Measurements from ENCODE around the gene ST7.
"Not testable (repeated sequence)": the region's sequence is repeated elsewhere in the genome, so short reads cannot be mapped to it uniquely, and the experiment has no call there.

The ST7 gene

GRCh38 chr7:117117172-117117571 is 163.9 kb downstream of the ST7 start:
- Histone ChIP-seq H3K9ac (no peak overlapping the region), H3K9me3 (replicated peaks in 1 of 11) (no peaks in the 10 kb centered on the region), H4K20me1 (no peaks in the 10 kb centered on the region), H3K4me2 (no peak overlapping the region), H3K36me3 (no peaks in the 10 kb centered on the region), H3K4me1 (no peaks in the 10 kb centered on the region), H3K27me3 (no peaks in the 10 kb centered on the region), H3K27ac (no peak overlapping the region), H3K4me3 (no peak overlapping the region)
- TF ChIP-seq Cebpa-rat (IDR thresholded peaks at IDR 0.05) = no peak

- Histone ChIP-seq H3K9ac (no peak overlapping the region), H3K27ac (no peak overlapping the region), H4K20me1 (no peaks in the 10 kb centered on the region), H3K4me2 (no peak overlapping the region), H3K27me3 (no peaks in the 10 kb centered on the region), H3K4me1 (no peaks in the 10 kb centered on the region), H3K4me3 (no peak overlapping the region), H3K9me3 (replicated peaks in 1 of 11) (no peaks in the 10 kb centered on the region), H3K36me3 (no peaks in the 10 kb centered on the region)
- TF ChIP-seq Cebpa-rat (IDR thresholded peaks at IDR 0.05) = no peak
These were observed 165.4 kb downstream of the ST7 start for GRCh38 chr7:117118579-117119180.

GRCh38 chr7:117119192-117119924 is 166.1 kb downstream of the ST7 start:
- no peaks in the 10 kb centered on the region for H3K9me3 ChIP-seq (replicated peaks in 1 of 11)
- no peaks in the 10 kb centered on the region for H4K20me1 ChIP-seq
- no peak overlapping the region for H3K4me2 ChIP-seq

GRCh38 chr7:117120321-117120720 is 167.0 kb downstream of the ST7 start:
- not testable (repeated sequence) for H3K36me3 ChIP-seq; H3K9me3 ChIP-seq (replicated peaks in 1 of 11); H3K9ac ChIP-seq; H4K20me1 ChIP-seq; H3K4me2 ChIP-seq; H3K27me3 ChIP-seq; H3K27ac ChIP-seq; H3K4me3 ChIP-seq
- H3K4me1 ChIP-seq = peaks cover 0 to 11% (median 2%) of the 10 kb centered on the region in 10 experiments; a peak in 7 of 20 replicates

More at GRCh38 chr7:117119192-117119924, 166.1 kb downstream of the ST7 start:
- Histone ChIP-seq H3K4me3 (no peak overlapping the region), H3K27ac (no peak overlapping the region), H3K36me3 (no peaks in the 10 kb centered on the region), H3K4me1 (peaks cover 0 to 3% (median 0%) of the 10 kb centered on the region in 10 experiments; a peak in 6 of 20 replicates), H3K27me3 (no peaks in the 10 kb centered on the region), H3K9ac (no peak overlapping the region)
- no peak for TF ChIP-seq Cebpa-rat (IDR thresholded peaks at IDR 0.05)

GRCh38 chr7:117122036-117122435 is 168.7 kb downstream of the ST7 start:
- H4K20me1 ChIP-seq; H3K9me3 ChIP-seq (replicated peaks in 1 of 11); H3K36me3 ChIP-seq; H3K27me3 ChIP-seq; H3K4me3 ChIP-seq; H3K9ac ChIP-seq; H3K27ac ChIP-seq; H3K4me2 ChIP-seq: not testable (repeated sequence)
- H3K4me1 ChIP-seq = peaks cover 0 to 11% (median 2%) of the 10 kb centered on the region in 10 experiments; a peak in 7 of 20 replicates

GRCh38 chr7:117122536-117122935 is 169.2 kb downstream of the ST7 start:
- no peak overlapping the region for H3K9ac ChIP-seq
- no peaks in the 10 kb centered on the region for H3K9me3 ChIP-seq (replicated peaks in 1 of 11)
- no peak overlapping the region for H3K4me3 ChIP-seq
- H3K4me2 ChIP-seq = no peak overlapping the region
- TF ChIP-seq Cebpa-rat (IDR thresholded peaks at IDR 0.05) = no peak
- H3K36me3 ChIP-seq = no peaks in the 10 kb centered on the region
- H3K27me3 ChIP-seq = no peaks in the 10 kb centered on the region
- H3K4me1 ChIP-seq = peaks cover 0 to 11% (median 2%) of the 10 kb centered on the region in 10 experiments; a peak in 7 of 20 replicates
- H4K20me1 ChIP-seq = no peaks in the 10 kb centered on the region
- no peak overlapping the region for H3K27ac ChIP-seq

GRCh38 chr7:117123311-117123926 is 170.1 kb downstream of the ST7 start:
- TF ChIP-seq Cebpa-rat (IDR thresholded peaks at IDR 0.05) = no peak
- Histone ChIP-seq H3K36me3 (no peaks in the 10 kb centered on the region), H4K20me1 (no peaks in the 10 kb centered on the region), H3K4me1 (peaks cover 0 to 11% (median 2%) of the 10 kb centered on the region in 10 experiments; a peak in 7 of 20 replicates), H3K9ac (no peak overlapping the region), H3K27me3 (no peaks in the 10 kb centered on the region), H3K9me3 (replicated peaks in 1 of 11) (no peaks in the 10 kb centered on the region), H3K4me3 (no peak overlapping the region), H3K27ac (no peak overlapping the region), H3K4me2 (no peak overlapping the region)

GRCh38 chr7:117124591-117125220 is 171.4 kb downstream of the ST7 start:
- no peak for TF ChIP-seq Cebpa-rat (IDR thresholded peaks at IDR 0.05)
- Histone ChIP-seq H3K4me3 (no peak overlapping the region), H3K9me3 (replicated peaks in 1 of 11) (no peaks in the 10 kb centered on the region), H3K27me3 (no peaks in the 10 kb centered on the region), H3K4me2 (peak overlapping the region in 3 of 11 experiments; percentile 2 to 67 (median 64); a peak in 5 of 22 replicates), H4K20me1 (no peaks in the 10 kb centered on the region), H3K4me1 (peaks cover 0 to 11% (median 2%) of the 10 kb centered on the region in 10 experiments; a peak in 7 of 20 replicates), H3K27ac (no peak overlapping the region), H3K9ac (no peak overlapping the region), H3K36me3 (no peaks in the 10 kb centered on the region)

- Histone ChIP-seq H3K9ac (no peak overlapping the region), H3K36me3 (no peaks in the 10 kb centered on the region; a peak in 1 of 22 replicates), H3K9me3 (replicated peaks in 1 of 11) (no peaks in the 10 kb centered on the region), H3K4me3 (no peak overlapping the region), H3K27me3 (no peaks in the 10 kb centered on the region), H3K4me1 (peaks cover 0 to 11% (median 2%) of the 10 kb centered on the region in 10 experiments; a peak in 7 of 20 replicates), H3K4me2 (no peak overlapping the region), H4K20me1 (no peaks in the 10 kb centered on the region), H3K27ac (no peak overlapping the region)
- no peak for TF ChIP-seq Cebpa-rat (IDR thresholded peaks at IDR 0.05)
These were observed 173.4 kb downstream of the ST7 start for GRCh38 chr7:117126676-117127075.
